Measurements from ENCODE around the gene M1AP. TPM values are rescaled to one million over a fixed set of nuclear protein-coding genes. Genes with fewer than 3 reads are reported as not detected.

M1AP gene
- total RNA-seq, 1 experiment from 2014 or later: not detected

DNA sequence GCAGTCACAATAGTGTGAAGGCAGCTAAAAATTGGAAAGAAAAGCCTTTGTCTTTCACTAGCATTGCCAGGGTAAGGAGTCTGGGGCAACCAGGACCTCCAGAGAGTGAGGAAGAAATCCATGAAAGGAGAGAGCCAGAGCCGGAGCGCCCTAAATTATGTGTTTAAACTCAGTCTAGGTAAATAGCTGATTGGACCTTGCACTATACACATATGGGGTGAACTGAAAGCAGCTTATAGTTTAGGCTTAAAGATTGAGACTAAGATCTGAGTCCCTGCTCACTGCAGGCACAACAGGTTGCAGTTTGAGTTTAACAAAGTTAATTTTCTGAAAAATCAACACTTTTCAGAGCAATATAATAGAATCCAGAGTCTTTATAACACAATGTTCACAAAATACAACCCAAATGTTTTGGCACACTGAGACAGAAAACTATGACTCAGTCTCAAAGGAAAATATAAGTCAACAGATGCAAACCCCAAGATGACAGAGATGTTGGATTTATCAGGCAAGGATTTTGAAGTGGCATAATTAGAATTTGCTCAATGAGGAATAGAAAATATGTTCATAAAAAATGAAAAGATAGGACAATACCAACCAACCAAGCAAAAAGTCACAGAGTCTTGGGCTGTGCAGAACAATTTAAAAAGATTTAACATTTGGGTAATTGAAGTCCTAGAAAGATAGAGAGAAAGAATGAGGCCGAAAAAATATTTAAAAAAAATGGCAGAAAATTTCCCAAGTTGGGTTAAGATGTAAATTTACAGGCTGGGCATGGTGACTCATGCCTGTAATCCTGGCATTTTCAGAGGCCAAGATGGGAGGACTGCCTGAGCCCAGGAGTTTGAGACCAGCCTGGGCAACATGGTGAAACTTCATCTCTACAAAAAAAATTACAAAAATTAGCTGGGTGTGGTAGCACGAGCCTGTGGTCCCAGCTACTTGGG, 54.0 kb downstream of the M1AP start:
- no peak for DNase-seq (ENCODE audit: low spot score)

DNA sequence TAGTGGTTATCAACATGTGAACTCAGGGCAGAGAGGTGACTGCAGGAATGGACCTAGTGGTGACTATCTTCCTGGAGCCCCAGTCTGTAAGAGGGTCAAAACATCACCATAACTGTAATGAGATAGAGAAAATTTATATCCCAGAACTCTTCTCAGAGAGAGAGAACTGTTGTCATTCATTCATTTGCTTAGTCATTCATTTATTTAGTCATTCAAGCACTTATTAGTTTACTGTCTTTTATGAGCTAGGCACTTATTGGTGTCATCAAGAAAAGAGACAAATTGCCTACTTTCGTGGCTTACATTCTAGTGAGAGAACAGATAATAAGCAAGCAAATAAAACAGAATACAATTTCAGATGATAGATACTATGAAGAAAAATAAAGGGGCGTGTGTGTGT, 59.5 kb downstream of the M1AP start:
- no peak for DNase-seq (ENCODE audit: low spot score)

DNA sequence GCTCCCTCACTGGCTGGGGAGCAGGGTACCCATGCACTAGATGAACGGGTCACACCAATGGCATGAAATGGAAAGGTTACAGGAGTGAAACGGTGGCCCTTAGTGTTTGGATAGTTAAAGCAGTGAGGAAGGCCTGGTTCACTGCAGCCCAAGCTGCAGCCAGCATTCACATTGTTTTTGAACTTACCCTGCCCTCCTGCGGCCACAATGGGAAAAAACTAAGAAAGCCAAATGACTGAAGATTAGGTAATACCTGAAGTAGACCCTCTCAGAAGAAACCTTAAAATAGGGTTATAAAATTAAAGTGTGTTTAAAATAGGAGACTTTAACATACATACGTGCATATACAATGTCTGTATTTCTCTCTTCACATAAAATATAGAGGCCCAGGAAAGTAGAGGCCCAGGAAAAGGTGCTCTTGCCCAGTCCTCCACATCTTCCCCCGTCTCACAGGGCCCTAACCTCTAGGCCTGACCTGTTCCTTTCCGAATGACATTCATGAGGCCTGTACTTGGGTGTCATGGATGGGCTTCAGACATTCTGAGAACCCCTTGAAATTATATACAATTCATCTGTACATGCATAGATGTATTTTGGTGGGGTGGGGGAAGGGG, 60.4 kb downstream of the M1AP start:
- peak; percentile 71 for DNase-seq (ENCODE audit: low spot score)

DNA sequence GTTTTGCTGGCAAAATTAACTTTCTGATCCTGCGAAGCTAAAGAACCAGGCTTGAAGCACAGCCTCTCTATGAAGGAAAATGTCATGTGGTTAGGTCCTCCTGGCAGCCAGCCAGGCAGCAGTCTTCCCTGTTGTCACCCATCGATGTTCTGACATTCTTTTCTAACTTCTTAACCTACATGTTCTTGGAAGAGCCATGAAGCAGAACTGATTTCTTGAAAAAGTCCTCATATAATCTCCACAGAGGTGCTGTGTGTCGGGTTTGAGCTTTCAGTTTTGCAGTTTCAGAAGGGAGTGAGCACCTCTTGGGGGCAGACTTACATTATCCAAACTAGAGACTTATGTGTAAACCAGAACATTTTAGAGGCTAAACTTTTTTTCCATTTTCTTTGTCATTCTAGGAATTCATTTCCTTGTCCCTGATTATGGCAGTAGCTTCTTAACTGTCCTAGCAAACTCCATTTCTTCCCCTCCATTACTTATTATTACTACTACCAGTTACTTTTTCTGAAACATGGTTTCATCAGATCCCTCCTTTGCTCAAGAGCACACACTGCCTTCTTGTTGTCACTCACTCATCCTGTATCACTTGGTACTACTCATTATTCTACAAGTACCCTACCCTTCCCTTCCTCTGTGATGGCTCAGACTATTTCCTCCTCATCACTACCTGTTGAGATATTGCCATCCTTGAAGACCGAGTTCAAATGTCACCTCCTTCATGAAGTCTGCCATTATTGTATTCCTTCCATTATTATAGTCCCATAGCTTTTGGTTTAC, 62.5 kb downstream of the M1AP start:
- no peak for DNase-seq (ENCODE audit: low spot score)

DNA sequence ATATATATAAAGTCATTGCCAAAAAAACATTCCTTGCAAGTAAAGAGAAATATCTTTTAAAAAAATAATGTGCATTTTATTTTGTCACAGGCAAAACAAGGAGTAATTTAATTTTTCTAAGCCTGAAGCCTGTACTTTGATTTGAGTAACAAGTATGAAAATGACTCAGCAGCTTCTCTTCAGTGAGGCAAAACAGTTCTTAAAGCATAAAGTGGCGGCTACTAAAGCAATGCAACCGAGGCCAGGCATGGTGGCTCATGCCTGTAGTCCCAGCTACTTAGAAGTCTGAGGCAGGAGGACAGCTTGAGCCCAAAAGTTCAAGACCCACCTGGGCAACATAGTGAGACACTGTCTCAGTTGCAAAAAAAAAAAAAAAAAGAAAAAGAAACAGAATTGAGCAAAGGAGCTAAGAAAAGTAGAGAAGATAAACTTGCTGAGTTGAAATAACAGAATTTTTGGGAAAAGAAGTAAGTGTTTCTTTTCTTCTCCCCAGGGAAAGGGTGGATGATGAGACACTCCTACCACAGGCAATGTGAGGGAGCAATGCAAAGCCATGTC, 64.0 kb downstream of the M1AP start:
- no peak for DNase-seq (ENCODE audit: low spot score)

DNA sequence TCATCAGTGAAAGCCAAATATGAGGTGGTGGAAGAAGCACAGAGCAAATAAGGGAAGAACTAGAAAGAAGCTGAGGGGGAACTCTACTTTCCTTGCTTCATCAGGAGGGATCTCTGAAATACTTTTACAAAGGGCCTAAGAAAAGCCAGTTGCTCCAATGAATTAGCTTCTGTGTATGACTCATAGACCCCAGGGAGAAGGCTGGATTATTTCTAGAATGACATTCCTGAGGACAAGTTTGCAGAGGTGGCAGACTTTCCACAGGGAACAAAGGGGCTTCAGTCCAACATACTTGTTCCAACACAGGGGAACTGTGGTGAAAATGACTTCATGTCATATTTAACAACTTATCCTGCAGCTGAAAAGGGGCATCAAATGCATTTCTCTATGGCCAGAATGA, 64.6 kb downstream of the M1AP start:
- no peak for DNase-seq (ENCODE audit: low spot score)

DNA sequence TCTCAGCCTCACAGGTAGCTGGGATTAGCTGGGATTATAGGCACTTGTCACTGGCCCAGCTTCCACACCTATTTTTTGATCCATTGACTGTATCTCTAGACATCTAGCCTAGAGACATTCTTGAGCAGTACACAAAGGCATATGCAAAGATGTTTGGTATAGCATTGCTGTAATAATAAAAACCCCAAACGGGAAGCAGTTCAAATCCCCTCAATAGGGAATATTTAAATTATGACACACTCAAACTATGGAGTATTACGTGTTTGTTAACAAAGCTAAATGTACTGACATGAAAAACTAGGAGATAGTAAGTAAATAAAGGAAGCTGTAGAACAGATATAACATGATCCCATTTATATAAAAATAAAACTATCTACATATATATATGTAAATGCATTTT, 65.9 kb downstream of the M1AP start:
- DNase-seq (ENCODE audit: low spot score): no peak

DNA sequence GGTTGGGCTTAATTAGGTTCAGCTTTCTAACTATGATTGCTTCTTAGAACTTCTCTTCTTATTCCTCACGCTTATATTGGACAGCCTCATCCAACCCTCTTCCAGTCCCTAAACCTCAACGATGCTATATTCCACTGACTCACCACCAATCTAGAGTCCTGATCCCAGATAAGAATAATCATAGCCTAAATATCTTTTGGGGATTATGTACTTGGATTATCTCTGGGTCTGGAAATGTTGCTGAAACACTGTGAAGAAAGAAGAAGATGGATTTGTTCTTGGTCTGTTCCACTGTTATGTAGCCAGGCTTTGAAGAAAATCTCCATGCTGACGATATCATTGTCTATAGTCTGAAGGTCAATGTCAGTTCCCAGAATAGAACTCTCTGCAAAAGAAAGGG, 66.7 kb downstream of the M1AP start:
- no peak for DNase-seq (ENCODE audit: low spot score)

DNA sequence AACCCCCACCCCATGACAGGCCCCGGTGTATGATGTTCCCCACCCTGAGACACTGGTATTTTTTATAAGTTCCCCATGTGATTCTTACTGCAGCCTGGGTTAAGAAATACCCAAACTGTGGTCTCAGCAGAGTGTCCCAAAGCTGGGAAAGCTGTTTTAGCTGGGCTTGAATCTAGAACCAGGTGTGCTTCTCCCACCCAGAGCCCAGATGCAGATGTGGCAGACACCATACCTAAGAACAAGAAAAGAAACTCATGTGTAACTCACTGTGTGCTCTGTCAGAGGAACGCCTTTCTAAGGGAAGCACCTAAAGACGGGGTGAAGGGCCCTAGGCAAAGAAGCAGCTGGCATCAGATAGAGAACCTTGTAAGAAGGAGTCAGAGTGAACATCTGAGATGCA, 69.7 kb downstream of the M1AP start:
- DNase-seq (ENCODE audit: low spot score): no peak

DNA sequence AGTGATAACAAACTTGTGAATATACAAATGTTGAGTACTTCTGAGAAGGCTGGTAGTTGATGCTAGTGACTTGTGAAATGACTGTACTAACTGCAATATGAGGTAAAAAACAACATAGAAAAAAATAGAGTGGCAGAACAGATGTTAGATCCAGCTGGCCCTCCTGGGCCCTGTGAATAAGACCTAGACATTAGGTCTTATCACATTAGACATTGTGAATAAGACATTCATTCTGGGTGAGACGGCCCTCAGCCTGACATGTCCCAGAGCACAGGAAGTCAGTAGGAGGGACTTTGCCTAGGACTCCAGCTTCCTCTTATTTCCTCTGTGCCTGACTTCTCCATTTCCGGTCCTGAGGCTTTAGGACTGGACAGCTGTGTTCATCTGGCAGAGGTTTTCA, 70.7 kb downstream of the M1AP start:
- no peak for DNase-seq (ENCODE audit: low spot score)

DNA sequence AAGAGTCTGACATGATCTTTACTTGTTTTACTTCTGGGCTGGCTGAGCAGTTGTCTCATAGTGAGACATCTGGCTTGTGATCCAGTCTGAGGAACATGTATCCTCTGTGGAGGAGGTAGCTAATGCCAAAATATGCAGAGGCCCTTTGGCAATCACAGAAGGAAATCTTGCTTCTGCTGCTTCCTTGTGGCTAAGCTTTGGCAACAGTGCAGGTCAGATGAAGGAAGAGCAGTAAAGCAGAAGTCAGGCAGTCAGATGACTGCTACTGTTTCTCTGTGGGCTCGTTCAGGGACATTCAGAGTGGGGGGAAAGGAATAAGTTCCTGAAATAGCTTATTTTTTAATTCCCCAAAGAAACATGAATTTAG, 71.3 kb downstream of the M1AP start:
- no peak for DNase-seq (ENCODE audit: low spot score)

DNA sequence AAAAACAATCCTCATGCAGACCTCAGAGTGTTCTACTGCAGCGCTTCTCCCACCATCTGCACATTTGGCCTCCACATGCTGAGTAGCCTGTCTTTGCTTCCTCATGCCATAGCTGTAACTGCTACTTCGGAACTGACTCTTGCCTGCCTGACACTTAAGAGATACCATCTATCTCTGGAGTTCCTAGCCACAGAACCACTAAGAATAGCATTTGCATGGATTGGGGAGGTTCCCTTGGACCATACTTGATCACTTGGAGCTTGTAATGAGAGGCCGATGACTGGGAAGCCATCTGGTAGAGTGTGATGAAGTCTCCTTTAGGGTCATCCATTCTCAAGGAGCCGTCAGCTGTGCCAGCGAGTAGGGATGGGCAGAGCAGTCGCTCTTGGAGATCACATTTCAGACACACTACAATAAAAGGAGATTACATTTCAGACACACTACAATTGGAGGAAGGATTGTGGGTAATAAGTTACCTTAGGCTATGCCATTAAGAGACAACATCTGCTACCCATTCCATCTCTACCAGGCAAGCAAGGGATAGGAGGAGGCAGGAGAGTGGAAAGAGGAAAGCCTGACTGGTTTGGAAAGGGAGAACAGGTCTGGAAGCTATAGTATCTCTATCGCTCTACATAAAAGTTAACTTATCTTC, 71.8 kb downstream of the M1AP start:
- no peak for DNase-seq (ENCODE audit: low spot score)

DNA sequence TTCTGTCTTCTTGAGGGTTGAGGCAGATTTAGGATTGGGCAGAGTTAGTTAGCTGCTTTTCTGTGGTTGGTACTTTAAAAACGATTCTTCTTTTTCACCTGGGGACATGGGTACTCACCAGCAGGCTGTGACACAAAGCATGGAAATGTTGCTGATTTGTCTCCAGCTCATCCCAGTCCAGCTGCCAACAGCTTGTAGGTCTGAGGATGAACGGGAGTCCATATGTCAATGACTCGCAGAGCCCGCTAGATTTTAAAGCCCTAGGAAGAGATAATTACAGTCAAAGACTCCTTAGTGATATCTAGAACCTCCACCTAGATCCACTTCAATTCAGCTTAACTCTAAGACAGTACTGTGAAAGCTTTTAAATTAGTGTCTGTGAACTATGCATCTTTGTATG, 72.8 kb downstream of the M1AP start:
- no peak for DNase-seq (ENCODE audit: low spot score)

DNA sequence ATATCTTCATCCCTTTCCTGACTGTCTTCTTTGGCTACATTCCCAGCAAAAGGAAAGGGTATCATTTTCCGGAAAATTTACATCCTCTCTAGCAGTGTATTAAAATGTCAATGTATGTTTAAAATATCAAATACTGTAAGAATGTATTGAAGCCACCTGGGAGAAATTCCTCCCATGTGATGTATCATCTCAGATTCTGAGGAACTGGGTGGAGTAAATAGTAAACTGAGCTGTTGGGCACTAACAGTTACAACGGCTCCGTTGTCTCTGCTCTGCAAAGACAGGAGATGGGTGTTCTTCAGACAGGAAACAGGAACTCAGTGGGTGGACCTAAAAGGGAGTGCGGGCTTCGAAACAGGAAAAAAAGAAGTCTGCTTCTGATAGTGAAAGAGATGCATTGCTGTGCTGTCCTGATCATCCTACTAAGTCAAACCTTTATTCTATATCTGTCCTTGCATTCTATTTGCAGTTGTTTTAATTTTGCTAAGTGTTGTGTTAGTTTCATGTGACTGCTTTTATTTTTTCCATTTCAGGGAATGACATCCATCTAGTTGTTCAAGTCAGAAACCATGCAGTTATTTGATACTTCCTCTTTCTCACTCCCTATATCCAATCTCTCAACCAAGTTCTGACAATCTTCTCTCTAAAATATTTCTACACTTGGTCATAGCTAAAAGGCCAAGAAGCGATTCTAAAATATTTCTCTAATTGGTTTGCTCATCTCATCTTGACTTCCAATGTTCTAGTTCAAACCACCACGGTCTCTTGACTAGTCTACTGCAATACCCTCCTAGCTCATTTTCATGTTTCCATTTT, 74.2 kb downstream of the M1AP start:
- no peak for DNase-seq (ENCODE audit: low spot score)

DNA sequence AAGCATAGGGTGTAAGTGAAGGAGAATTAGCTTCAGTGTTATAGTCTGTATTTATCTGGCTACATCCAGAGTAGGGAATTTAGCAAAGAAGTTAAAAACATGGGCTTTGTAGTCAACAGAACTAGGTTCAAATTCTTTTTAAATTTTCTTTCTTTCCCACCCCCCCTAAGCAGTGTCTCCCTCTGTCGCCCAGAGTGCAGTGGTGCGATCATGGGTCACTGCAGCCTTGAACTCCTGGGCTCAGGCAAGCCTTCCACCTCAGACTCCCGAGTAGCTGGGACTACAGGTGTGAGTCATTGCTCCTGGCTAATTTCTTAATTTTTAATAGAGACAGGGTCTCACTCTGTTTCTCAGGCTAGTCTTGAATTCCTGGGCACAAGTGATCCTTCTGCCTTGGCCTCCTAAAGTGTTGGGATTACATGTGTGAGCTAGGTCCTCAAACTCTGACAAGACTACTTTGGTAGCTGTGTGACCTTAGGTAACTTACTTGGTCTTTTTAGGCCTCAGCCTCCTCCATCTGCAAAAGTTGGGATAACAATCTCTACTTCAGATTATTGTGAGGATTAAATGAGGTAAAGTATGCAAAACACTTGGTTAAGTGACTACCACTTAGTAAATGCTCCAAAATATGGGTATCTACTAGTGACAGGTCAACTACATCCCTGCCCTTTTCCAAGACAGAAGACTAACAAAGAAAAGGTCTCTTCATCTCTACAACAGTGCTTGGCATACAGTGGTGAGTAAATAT, 75.8 kb downstream of the M1AP start:
- DNase-seq (ENCODE audit: low spot score): no peak

DNA sequence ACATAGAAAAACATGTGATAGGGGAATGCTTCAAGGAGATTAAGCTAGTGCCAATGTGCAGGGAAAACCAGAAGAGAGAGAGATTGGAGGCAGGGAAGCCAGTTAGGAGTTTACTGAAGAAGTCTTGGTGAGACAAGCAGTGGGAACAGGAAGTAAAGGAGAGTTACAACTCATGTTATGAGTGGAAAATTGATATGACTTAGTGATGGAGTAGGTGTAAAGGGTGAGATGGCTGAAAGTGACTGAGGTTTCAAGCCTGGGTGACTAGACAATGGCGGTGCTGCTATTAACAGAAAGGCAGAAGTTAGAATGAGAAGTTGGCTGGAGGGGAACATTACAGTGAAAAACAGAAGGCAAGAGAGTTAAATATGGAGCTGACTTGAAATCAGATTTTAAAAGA, 77.1 kb downstream of the M1AP start:
- no peak for DNase-seq (ENCODE audit: low spot score)

DNA sequence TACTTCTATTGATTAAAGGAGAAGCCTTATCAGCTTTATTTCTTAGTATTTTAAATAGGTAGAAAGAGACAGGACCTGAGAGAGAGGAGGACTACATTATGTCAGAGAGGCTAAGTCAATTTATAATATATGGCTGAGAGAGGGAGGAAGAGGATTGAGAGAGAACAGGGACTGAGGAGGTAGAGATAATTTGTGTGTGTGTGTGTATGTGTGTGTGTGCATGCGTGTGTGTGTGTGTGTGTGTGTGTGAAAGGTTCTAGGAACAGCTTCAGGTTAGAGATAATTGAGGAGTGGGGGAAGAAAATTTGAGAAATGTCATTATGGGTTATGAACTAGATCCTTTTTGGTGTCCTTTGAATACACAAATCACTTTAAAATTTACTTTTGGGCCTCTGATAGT, 78.4 kb downstream of the M1AP start:
- no peak for DNase-seq (ENCODE audit: low spot score)

DNA sequence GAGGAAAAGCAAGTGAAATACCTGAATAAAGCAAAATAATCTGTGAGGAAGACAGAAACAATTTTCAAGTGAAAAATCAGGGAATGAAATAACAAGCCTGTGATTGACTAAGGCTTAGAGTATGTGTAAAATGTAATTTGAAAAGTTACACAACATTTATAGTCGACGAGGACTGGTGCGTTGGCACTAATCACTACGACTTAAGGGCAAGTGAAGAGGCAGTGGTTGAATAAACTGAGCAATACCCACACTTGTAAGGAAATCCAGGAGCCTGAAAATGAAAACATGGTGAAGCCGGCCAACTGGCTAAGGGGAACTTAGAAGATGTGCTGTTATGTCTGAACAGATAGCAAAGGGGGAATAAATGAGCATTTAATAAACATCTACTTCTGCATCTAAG, 80.2 kb downstream of the M1AP start:
- no peak for DNase-seq (ENCODE audit: low spot score)

DNA sequence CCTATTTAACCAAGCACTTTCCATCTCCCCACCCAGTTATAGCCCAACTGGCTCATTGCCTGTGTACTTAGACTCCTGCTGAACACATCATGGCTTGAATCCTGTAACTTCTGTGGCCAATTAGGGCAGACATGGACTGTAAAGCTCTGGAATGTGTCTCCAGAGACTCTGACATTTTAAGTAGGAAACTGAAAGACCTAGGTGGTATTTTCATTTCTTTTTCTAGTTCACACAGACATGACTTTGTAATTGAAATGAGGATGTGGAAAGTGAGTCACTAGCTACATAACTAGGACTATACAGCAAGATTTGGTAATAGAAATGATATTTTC, 81.4 kb downstream of the M1AP start:
- DNase-seq (ENCODE audit: low spot score): no peak

DNA sequence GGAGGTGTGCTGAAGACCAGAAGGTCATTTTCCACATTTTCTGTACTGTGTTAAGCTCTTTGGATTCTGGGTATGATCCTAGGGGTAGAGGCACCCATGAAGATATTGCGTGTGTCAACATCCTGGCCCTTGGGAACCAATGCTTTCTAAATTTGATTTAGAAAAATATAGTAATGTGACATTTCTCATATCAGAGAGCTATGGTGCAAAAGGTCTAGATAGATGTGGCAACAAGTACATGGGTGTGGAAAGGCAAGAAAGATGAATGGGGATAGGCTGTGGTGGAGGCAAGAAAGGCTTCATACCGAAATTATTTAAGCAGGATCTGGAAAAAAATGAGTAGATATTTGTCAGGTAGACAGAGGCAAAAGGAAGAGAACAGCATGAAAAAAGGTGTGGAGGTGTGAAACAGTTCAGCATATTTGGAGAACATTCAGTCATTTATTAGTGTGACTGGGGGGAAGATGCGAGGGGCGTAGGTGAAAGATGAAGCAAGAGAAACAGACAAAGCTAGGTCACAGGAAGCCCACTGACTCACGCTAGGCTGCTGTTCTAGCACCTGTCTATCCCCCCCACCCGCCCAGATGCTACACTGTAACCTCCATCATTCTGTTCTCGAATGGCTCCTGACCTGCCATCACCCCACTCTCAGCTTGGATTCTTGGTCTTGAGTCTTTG, 81.9 kb downstream of the M1AP start:
- DNase-seq (ENCODE audit: low spot score): no peak

All from HT-29 (cell line).